Upper lobe of right lung (tissue), 1 donor: ENCODE data around the gene FBF1. TPM values are rescaled to one million over a fixed set of nuclear protein-coding genes. Genes with fewer than 3 reads are reported as not detected.

Experiments
- ATAC-seq: fragments of 200-7000 bp; cut with Tn5 transposase; one replicate; pipeline ENCODE4 v1.9.1; 2020; ENCODE audit warnings: mild to moderate bottlenecking, moderate library complexity
- DNase-seq: peaks from one replicate; pipeline ENCODE4 v3.0.0-alpha.2; 2020
- H3K27ac ChIP-seq: fragments of 200-600 bp; one replicate; pipeline ENCODE4 v1.8.0; 2022
- H3K27me3 ChIP-seq: fragments of 200-600 bp; one replicate; pipeline ENCODE4 v1.8.0; 2022; ENCODE audit warnings: mild to moderate bottlenecking
- H3K36me3 ChIP-seq: fragments of 200-600 bp; one replicate; pipeline ENCODE4 v1.8.0; 2022
- H3K4me1 ChIP-seq: fragments of 200-600 bp; one replicate; pipeline ENCODE4 v1.8.0; 2022
- H3K4me3 ChIP-seq: fragments of 200-600 bp; one replicate; pipeline ENCODE4 v1.8.0; 2022; ENCODE audit warnings: mild to moderate bottlenecking
- H3K9me3 ChIP-seq: fragments of 200-600 bp; one replicate; pipeline ENCODE4 v1.8.0; 2022
- CTCF ChIP-seq: fragments of 200-600 bp; IDR thresholded peaks from one replicate; pipeline ENCODE4 v1.8.0; 2022; ENCODE audit warnings: antibody characterized with exemption
- intact Hi-C: fragments of 100-400 bp; cut with DNase I; formaldehyde crosslinking; loops from one replicate; pipeline ENCODE4 v1.11.0; 2022
- total RNA-seq: library from RNA; stranded (reverse); fragmentation: NEBNext Ultra II Directional; extraction: Animal tissue kit (Norgen Biotek cat#: 25700); gene quantifications from one replicate; pipeline ENCODE4 v1.2.1, GENCODE V29; 2021
- donor health status: DM: no; HTN: yes; CAD: no; lungs with severe emphysema.

The FBF1 gene
- total RNA-seq, 1 donor from 2014 or later: 11.3 TPM

GRCh38 chr17:75899353-75899752, 41.5 kb downstream of the FBF1 start:
- peaks cover 52% of the 10 kb centered on the region for H3K36me3 ChIP-seq
- H3K9me3 ChIP-seq: no peaks in the 10 kb centered on the region
- no peak for TF ChIP-seq CTCF
- peaks cover 24% of the 10 kb centered on the region for H3K4me1 ChIP-seq
- H3K27ac ChIP-seq: no peak overlapping the region
- intact Hi-C loops: no loop called here
- no peak for ATAC-seq
- H3K4me3 ChIP-seq: no peak overlapping the region
- no peaks in the 10 kb centered on the region for H3K27me3 ChIP-seq
- no peak for DNase-seq

- H3K9me3 ChIP-seq: no peaks in the 10 kb centered on the region
- H3K4me1 ChIP-seq: peaks cover 20% of the 10 kb centered on the region
- H3K36me3 ChIP-seq: peaks cover 52% of the 10 kb centered on the region
- no peak overlapping the region for H3K27ac ChIP-seq
- DNase-seq (no peak), ATAC-seq (no peak)
- no peaks in the 10 kb centered on the region for H3K27me3 ChIP-seq
- no peak for TF ChIP-seq CTCF
- intact Hi-C loops: no loop called here
- H3K4me3 ChIP-seq: no peak overlapping the region
Observed at GRCh38 chr17:75898791-75899190, 42.1 kb downstream of the FBF1 start.

- no peak for DNase-seq
- no peak for ATAC-seq
- Histone ChIP-seq H3K4me1 (peaks cover 13% of the 10 kb centered on the region), H3K27me3 (no peaks in the 10 kb centered on the region), H3K4me3 (no peak overlapping the region), H3K9me3 (no peaks in the 10 kb centered on the region), H3K27ac (no peak overlapping the region), H3K36me3 (peaks cover 52% of the 10 kb centered on the region)
- intact Hi-C loops: no loop called here
- TF ChIP-seq CTCF: no peak
Observed at GRCh38 chr17:75898065-75898464, 42.8 kb downstream of the FBF1 start.

DNA sequence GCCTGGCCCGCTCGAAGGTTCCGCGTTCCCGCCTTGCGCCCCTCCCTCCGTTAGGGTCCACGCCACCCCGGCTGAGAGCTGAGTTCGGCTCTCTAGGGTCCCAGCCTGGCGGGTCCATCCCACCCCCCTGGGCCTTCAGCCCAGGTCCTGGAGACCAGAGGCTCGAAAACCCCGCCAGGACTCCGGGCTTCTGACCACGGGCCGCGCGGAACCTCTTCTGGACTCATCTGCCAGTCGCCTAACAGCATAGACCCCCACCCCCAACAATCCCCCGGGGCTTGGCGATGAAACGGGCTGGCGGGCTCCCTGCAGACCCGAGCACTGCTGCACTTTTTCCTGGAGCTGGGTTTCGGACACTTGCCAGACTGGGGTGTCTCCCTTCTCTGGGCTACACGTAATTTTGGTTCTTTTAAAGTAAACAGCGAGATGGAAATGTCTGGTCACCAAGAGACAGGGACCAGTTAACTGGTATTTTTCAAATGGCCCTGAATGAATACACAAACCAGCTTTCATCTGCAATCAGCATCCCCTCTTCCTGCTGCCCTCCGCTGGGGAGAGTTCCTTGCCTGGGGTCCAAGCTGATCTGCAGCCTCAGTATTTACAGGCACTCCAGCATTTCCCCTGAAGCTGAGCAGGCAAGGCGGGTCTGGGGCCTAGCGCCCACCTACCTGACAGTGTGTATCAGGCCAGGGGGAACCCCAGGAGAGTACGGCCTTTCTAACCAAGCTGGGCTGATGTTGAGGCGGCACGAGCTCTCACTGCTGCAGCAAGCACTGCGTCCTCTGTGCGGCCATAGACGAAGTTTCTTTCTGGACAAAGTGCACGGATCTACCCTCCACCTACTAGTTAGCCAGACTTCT, 43.5 kb downstream of the FBF1 start:
- H3K27me3 ChIP-seq: no peaks in the 10 kb centered on the region
- H3K9me3 ChIP-seq: no peaks in the 10 kb centered on the region
- ATAC-seq (no peak), DNase-seq (peak; percentile 66)
- intact Hi-C loops: no loop called here
- H3K4me3 ChIP-seq: peak overlapping the region; percentile 77
- no peak for TF ChIP-seq CTCF
- peaks cover 47% of the 10 kb centered on the region for H3K36me3 ChIP-seq
- peak overlapping the region; percentile 95 for H3K27ac ChIP-seq
- peaks cover 13% of the 10 kb centered on the region for H3K4me1 ChIP-seq

GRCh38 chr17:75896415-75897159, 44.3 kb downstream of the FBF1 start, which contains the start of gene TRIM65:
Gene TRIM65, minus strand, starts transcription at chr17:75896951. Its CDS starts 14 bp downstream, at chr17:75896937.
- no peaks in the 10 kb centered on the region for H3K27me3 ChIP-seq
- peak within 1 kb of the TSS; percentile 77 for H3K4me3 ChIP-seq
- DNase-seq: peak; percentile 93
- H3K4me1 ChIP-seq: peaks cover 13% of the 10 kb centered on the region
- no peaks in the 10 kb centered on the region for H3K9me3 ChIP-seq
- intact Hi-C loops: no loop called here
- peak within 1 kb of the TSS; percentile 95 for H3K27ac ChIP-seq
- TF ChIP-seq CTCF: peak; percentile 24
- peak; percentile 89 for ATAC-seq
- peaks cover 46% of the 10 kb centered on the region for H3K36me3 ChIP-seq
